Endothelial cell of umbilical vein (primary cell): ENCODE results near the gene HOMER1. TPM values are rescaled to one million over a fixed set of nuclear protein-coding genes. Genes with fewer than 3 reads are reported as not detected.
A peak's percentile ranks its signal among the peaks of the same experiment; 100 is the strongest.

Experiments used
- BruUV-seq: library from RNA; stranded (reverse); fragments of 400-500 nt; replicated peaks from 2 replicates; lab custom pipeline; 2021; lab: Mats Ljungman, UMichigan
- CTCF ChIA-PET: fragments of 300-600, 350-600 bp; sonication (Branson Sonifier 250); formaldehyde crosslinking; loops from one replicate; lab custom pipeline; 2021; ENCODE audit warnings: antibody characterized with exemption, inconsistent platforms; lab: Charles Lee
- POLR2A ChIA-PET: fragments of 300-600, 350-600 bp; sonication (Branson Sonifier 250); formaldehyde crosslinking; loops from one replicate; lab custom pipeline; 2021; ENCODE audit warnings: antibody characterized with exemption, inconsistent platforms; lab: Charles Lee
- DNase-seq: peaks from one replicate; pipeline ENCODE4 v3.0.0-alpha.2; 2011; ENCODE audit warnings: low read depth, low spot score
- FAIRE-seq: peaks from 2 replicates; lab custom pipeline; 2011; peaks lifted over from hg19 to GRCh38; lab: Jason Lieb, UNC
- H2AFZ ChIP-seq: 2 replicates; pipeline ENCODE4 v1.6.0; 2012; ENCODE audit warnings: low read depth, low read length, control low read depth, inconsistent platforms
- H3K27ac ChIP-seq: 2 replicates; pipeline ENCODE4 v1.5.1; 2011; ENCODE audit warnings: low read depth, mild to moderate bottlenecking, control low read depth, low read length, moderate library complexity; ENCODE audit not compliant: insufficient read depth
- H3K27me3 ChIP-seq, 2 experiments: 2 replicates each; pipeline versions ENCODE4 v1.6.0 to v1.6.1; 2011; ENCODE audit warnings: low read length in 2 of 2, mixed read lengths in 1 of 2; ENCODE audit not compliant: control insufficient read depth in 2 of 2, insufficient read depth in 2 of 2
- H3K36me3 ChIP-seq, 2 experiments: 2 replicates in 1 of 2; 3 replicates in 1 of 2; pipeline ENCODE4 v1.5.1; 2011; ENCODE audit warnings: low read length in 2 of 2, mild to moderate bottlenecking in 1 of 2, moderate library complexity in 1 of 2; ENCODE audit not compliant: control insufficient read depth in 2 of 2, insufficient read depth in 2 of 2; ENCODE audit errors: extremely low read depth in 1 of 2
- H3K4me1 ChIP-seq: 3 replicates; pipeline ENCODE4 v1.5.1; 2011; ENCODE audit warnings: mild to moderate bottlenecking, low read length; ENCODE audit not compliant: control insufficient read depth, insufficient read depth; ENCODE audit errors: extremely low read depth
- H3K4me2 ChIP-seq: 2 replicates; pipeline ENCODE4 v1.6.1; 2011; ENCODE audit warnings: low read length, control low read depth, mixed read lengths; ENCODE audit not compliant: insufficient read depth
- H3K4me3 ChIP-seq, 3 experiments: fragments of 200-600 bp in 1 of 3; sonication (generic), shearing (Covaris generic) in 1 of 3; replicated peaks in 1 of 3; 2 replicates each; pipeline ENCODE4 v1.5.1; 2011 to 2016; ENCODE audit warnings: control low read depth in 3 of 3, low read length in 3 of 3, mild to moderate bottlenecking in 2 of 3, inconsistent platforms in 1 of 3, low read depth in 1 of 3, moderate library complexity in 1 of 3; ENCODE audit not compliant: insufficient read depth in 1 of 3
- H3K79me2 ChIP-seq: 2 replicates; pipeline ENCODE4 v1.6.0; 2012; ENCODE audit warnings: low read length, inconsistent platforms; ENCODE audit not compliant: control insufficient read depth, insufficient read depth
- H3K9ac ChIP-seq: replicated peaks from 2 replicates; pipeline ENCODE3; 2011; ENCODE audit warnings: low read length, control low read depth; ENCODE audit not compliant: insufficient read depth; ENCODE audit errors: extremely low read depth
- H3K9me1 ChIP-seq: replicated peaks from 3 replicates; pipeline ENCODE4 v1.6.0; 2011; ENCODE audit warnings: mild to moderate bottlenecking, low read length; ENCODE audit not compliant: control insufficient read depth, insufficient read depth; ENCODE audit errors: extremely low read depth
- H3K9me3 ChIP-seq: replicated peaks from 2 replicates; pipeline ENCODE4 v1.5.1; 2012; ENCODE audit warnings: low read length, inconsistent platforms; ENCODE audit not compliant: control insufficient read depth, insufficient read depth
- H4K20me1 ChIP-seq: replicated peaks from 2 replicates; pipeline ENCODE3; 2011; ENCODE audit warnings: mild to moderate bottlenecking, low read length; ENCODE audit not compliant: control insufficient read depth, insufficient read depth; ENCODE audit errors: extremely low read depth
- EZH2 ChIP-seq: IDR thresholded peaks from 2 replicates; pipeline ENCODE4 v1.6.1; 2012; ENCODE audit warnings: borderline replicate concordance, low read depth, mild to moderate bottlenecking, moderate library complexity, low read length, inconsistent platforms; ENCODE audit not compliant: severe bottlenecking
- FOS ChIP-seq: IDR thresholded peaks from 2 replicates; pipeline ENCODE4 v1.6.1; 2011; ENCODE audit warnings: mild to moderate bottlenecking, low read length, moderate library complexity, borderline replicate concordance; ENCODE audit not compliant: insufficient read depth
- GATA2 ChIP-seq: IDR thresholded peaks from 2 replicates; pipeline ENCODE4 v1.7.0; 2011; ENCODE audit warnings: low read depth, mild to moderate bottlenecking, moderate library complexity, mixed read lengths, low read length; ENCODE audit not compliant: insufficient read length, insufficient read depth
- JUN ChIP-seq: IDR thresholded peaks from 2 replicates; pipeline ENCODE4 v1.6.1; 2011; ENCODE audit warnings: borderline replicate concordance, low read depth; ENCODE audit not compliant: insufficient read length, insufficient read depth
- MYC ChIP-seq: IDR thresholded peaks from one replicate; pipeline ENCODE4 v1.6.1; 2011; ENCODE audit warnings: mild to moderate bottlenecking, low read depth, low read length
- POLR2A ChIP-seq: IDR thresholded peaks from 2 replicates; pipeline ENCODE4 v1.6.1; 2012; ENCODE audit warnings: low read depth, mild to moderate bottlenecking, control low read depth, low read length
- POLR2AphosphoS5 ChIP-seq: IDR thresholded peaks from 2 replicates; pipeline ENCODE4 v1.6.1; 2012; ENCODE audit warnings: low read depth, mild to moderate bottlenecking, control low read depth, low read length, moderate library complexity; ENCODE audit not compliant: insufficient read depth
- dilution Hi-C: fragments of 300-500 bp; cut with MboI; formaldehyde crosslinking; loops from one replicate; pipeline ENCODE4 v1.15.0; 2019; ENCODE audit warnings: low sequenced_read_pairs; ENCODE audit not compliant: extremely low pct_ligation_motif_present
- intact Hi-C: fragments of 100-400 bp; cut with micrococcal nuclease; formaldehyde crosslinking; loops from one replicate; pipeline ENCODE4 v1.10.0; 2022
- polyA plus RNA-seq, 4 experiments: library from polyadenylated mRNA; depleted of rRNA in 3 of 4; stranded (reverse) in 3 of 4; unstranded in 1 of 4; fragments of >200 nt; gene quantifications; 2 replicates each; pipeline versions ENCODE4 v1.2.1 to v1.2.3, GENCODE V29; 2011 to 2012; ENCODE audit warnings: missing spikeins in 1 of 4
- total RNA-seq: library from RNA; stranded (reverse); gene quantifications from 2 replicates; pipeline ENCODE4 v1.2.3, GENCODE V29; 2021
- TF ChIP-seq, protein P1 (sequence below), 2 donors: IDR thresholded peaks; 1 replicate in 1 of 2; 2 replicates in 1 of 2; pipeline ENCODE4 v1.5.1; 2011; ENCODE audit warnings: low read length in 2 of 2, mild to moderate bottlenecking in 2 of 2, moderate library complexity in 2 of 2, control low read depth in 1 of 2, inconsistent platforms in 1 of 2, low read depth in 1 of 2; ENCODE audit not compliant: insufficient read depth in 1 of 2; ENCODE audit errors: extremely low read depth in 1 of 2
- TF ChIP-seq, protein P2 (sequence below): IDR thresholded peaks from 2 replicates; pipeline ENCODE4 v1.6.1; 2011; ENCODE audit not compliant: insufficient read depth, insufficient read length

HOMER1 gene
- total and polyA plus RNA-seq, 2 donors (not counting 3 experiments of a cell fraction or from before 2014, with no cell fraction given) = 0.57 to 3.9 TPM

DNA sequence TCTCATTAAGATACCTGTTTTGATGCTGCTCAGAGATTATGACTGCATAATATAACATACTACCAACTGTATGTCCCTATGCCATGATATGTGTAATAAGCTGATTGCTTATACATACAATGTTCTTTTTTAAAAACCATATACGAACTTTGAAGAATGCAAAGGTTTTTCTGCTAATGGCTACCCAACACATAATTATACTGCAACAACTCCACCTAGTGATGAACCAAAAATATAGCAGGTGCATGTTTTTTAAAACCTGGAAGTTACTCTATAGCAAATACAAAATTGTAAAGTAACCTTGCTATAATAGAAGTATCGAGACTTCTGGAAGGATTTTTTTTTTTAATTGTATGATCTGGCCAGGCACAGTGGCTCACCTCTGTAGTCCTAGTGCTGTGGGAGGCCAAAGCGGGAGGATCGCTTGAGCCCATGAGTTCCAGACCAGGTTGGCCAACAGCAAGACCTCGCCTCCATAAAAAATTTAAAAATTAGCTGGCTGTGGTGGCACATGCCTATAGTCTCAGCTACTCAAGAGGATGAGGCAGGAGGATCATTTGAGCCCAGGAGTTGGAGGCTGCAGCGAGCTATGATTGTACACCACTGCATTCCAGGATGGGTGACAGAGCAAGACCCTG, 49.1 kb downstream of the HOMER1 start:
- DNase-seq (peak; percentile 38), FAIRE-seq (peak; percentile 85)
- H3K4me2 ChIP-seq = no peak overlapping the region
- no peak for TF ChIP-seq POLR2AphosphoS5
- TF ChIP-seq, protein P1, sequence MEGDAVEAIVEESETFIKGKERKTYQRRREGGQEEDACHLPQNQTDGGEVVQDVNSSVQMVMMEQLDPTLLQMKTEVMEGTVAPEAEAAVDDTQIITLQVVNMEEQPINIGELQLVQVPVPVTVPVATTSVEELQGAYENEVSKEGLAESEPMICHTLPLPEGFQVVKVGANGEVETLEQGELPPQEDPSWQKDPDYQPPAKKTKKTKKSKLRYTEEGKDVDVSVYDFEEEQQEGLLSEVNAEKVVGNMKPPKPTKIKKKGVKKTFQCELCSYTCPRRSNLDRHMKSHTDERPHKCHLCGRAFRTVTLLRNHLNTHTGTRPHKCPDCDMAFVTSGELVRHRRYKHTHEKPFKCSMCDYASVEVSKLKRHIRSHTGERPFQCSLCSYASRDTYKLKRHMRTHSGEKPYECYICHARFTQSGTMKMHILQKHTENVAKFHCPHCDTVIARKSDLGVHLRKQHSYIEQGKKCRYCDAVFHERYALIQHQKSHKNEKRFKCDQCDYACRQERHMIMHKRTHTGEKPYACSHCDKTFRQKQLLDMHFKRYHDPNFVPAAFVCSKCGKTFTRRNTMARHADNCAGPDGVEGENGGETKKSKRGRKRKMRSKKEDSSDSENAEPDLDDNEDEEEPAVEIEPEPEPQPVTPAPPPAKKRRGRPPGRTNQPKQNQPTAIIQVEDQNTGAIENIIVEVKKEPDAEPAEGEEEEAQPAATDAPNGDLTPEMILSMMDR (IDR thresholded peaks at IDR 0.05; ENCODE audit: extremely low read depth in 1 of 2, insufficient read depth in 1 of 2, low read depth in 1 of 2, low read length in 2 of 2) = peak; percentile 32 to 43
- H3K4me1 ChIP-seq = no peaks in the 10 kb centered on the region
- POLR2A ChIA-PET = no interaction called here
- no peaks in the 10 kb centered on the region for H3K9me1 ChIP-seq
- BruUV-seq = no TSS peak
- intact Hi-C loops = loop anchor here (1.0 kb wide), 4 partner anchors 209 to 566 kb away; no protein-coding TSS in a partner anchor
- dilution Hi-C loops = no loop called here
- CTCF ChIA-PET = interaction anchor here (1.2 to 9.3 kb wide), 9 partner anchors 20 to 565 kb away, joined by 3 to 127 read pairs (median 7); no protein-coding TSS in a partner anchor
- no peak overlapping the region for H3K9ac ChIP-seq
- H4K20me1 ChIP-seq = no peaks in the 10 kb centered on the region
- no peak overlapping the region for H3K27ac ChIP-seq
- no peak overlapping the region for H2AFZ ChIP-seq
- no peak overlapping the region for H3K4me3 ChIP-seq
- H3K79me2 ChIP-seq = no peaks in the 10 kb centered on the region
- no peaks in the 10 kb centered on the region for H3K36me3 ChIP-seq
- no peaks in the 10 kb centered on the region for H3K9me3 ChIP-seq
- no peaks in the 10 kb centered on the region for H3K27me3 ChIP-seq

DNA sequence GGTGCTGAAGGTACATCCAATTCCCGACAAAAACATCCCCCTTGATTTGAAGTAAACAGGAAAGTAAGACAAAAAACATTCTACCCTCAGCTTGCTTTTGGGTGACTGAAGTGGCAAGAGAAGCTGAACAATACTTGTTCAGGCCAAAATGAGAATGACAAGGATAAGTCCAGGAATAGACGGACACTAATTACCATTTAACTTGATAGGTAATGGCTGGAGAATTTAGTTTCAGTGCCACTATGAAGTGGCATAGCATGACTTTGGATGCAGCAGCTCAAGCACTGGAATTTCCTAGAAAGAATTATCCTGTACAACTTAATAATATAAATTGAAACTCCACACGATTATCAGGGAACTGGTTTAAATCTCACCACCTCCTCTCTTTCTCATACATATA, 49.7 kb downstream of the HOMER1 start:
- Histone ChIP-seq H2AFZ (no peak overlapping the region), H3K4me3 (no peak overlapping the region), H3K79me2 (no peaks in the 10 kb centered on the region), H3K27ac (no peak overlapping the region), H3K9ac (no peak overlapping the region), H3K4me2 (no peak overlapping the region), H3K9me1 (no peaks in the 10 kb centered on the region), H3K36me3 (no peaks in the 10 kb centered on the region), H3K27me3 (no peaks in the 10 kb centered on the region), H3K4me1 (no peaks in the 10 kb centered on the region), H3K9me3 (no peaks in the 10 kb centered on the region), H4K20me1 (no peaks in the 10 kb centered on the region)
- no peak for TF ChIP-seq POLR2A
- TF ChIP-seq, protein P1 (IDR thresholded peaks at IDR 0.05; ENCODE audit: extremely low read depth in 1 of 2, insufficient read depth in 1 of 2, low read depth in 1 of 2, low read length in 2 of 2) = no peak
- TF ChIP-seq, protein P2, sequence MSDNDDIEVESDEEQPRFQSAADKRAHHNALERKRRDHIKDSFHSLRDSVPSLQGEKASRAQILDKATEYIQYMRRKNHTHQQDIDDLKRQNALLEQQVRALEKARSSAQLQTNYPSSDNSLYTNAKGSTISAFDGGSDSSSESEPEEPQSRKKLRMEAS = no peak
- TF ChIP-seq FOS = no peak
- no peak for TF ChIP-seq POLR2AphosphoS5
- TF ChIP-seq GATA2 = no peak
- no peak for TF ChIP-seq JUN
- no peak for TF ChIP-seq MYC
- TF ChIP-seq EZH2 = no peak
- DNase-seq = no peak
- ChIA-PET CTCF (interaction anchor here (0.7 to 9.3 kb wide), 7 partner anchors 11 to 444 kb away, joined by 3 to 127 read pairs (median 10); no protein-coding TSS in a partner anchor), POLR2A (no interaction called here)
- dilution Hi-C loops = no loop called here
- FAIRE-seq = no peak
- intact Hi-C loops = loop anchor here (1.0 kb wide), 4 partner anchors 208 to 565 kb away; no protein-coding TSS in a partner anchor
- no TSS peak for BruUV-seq
